Suprapubic skin (tissue), 4 donors: ENCODE measurements around the gene ISG15. TPM values are rescaled to one million over a fixed set of nuclear protein-coding genes. Genes with fewer than 3 reads are reported as not detected.

ENCODE experiments used
- DNase-seq, 2 donors: peaks; one replicate each; pipeline ENCODE4 v3.0.0-alpha.2; 2019; ENCODE audit warnings: low spot score in 2 of 2
- H3K27ac ChIP-seq: fragments of 200-600 bp; sonication (generic); one replicate; pipeline ENCODE4 v1.5.1; 2019
- H3K27me3 ChIP-seq: fragments of 200-600 bp; sonication (generic); one replicate; pipeline ENCODE4 v1.5.1; 2019
- H3K36me3 ChIP-seq: fragments of 200-600 bp; sonication (generic); one replicate; pipeline ENCODE4 v1.5.1; 2019
- H3K4me1 ChIP-seq: fragments of 200-600 bp; sonication (generic); one replicate; pipeline ENCODE4 v1.5.1; 2019
- H3K4me3 ChIP-seq: fragments of 200-600 bp; sonication (generic); one replicate; pipeline ENCODE4 v1.5.1; 2019; ENCODE audit warnings: mild to moderate bottlenecking
- H3K9me3 ChIP-seq: fragments of 200-600 bp; sonication (generic); one replicate; pipeline ENCODE4 v1.5.1; 2019
- EP300 ChIP-seq: sonication (generic); formaldehyde crosslinking; IDR thresholded peaks from one replicate; pipeline ENCODE4 v1.6.1; 2017; ENCODE audit warnings: antibody characterized with exemption
- POLR2A ChIP-seq, 2 donors: fragments of 450-650 bp; IDR thresholded peaks; one replicate each; pipeline ENCODE4 v1.6.1; 2017; ENCODE audit warnings: antibody characterized with exemption in 2 of 2, mild to moderate bottlenecking in 2 of 2, moderate library complexity in 2 of 2
- POLR2AphosphoS5 ChIP-seq, 3 donors: sonication (generic); formaldehyde crosslinking; IDR thresholded peaks; one replicate each; pipeline ENCODE4 v1.6.1; 2017; ENCODE audit warnings: antibody characterized with exemption in 3 of 3
- WGBS: methylation state at CpG from one replicate; pipeline ENCODE4 v1.1.5; 2018; 5-methylcytosine and 5-hydroxymethylcytosine counted together
- total RNA-seq, 4 donors: library from RNA; depleted of rRNA; stranded (reverse); fragments of >200 nt; gene quantifications; one replicate each; pipeline ENCODE4 v1.1.0, GENCODE V29; 2016
- TF ChIP-seq, protein P1 (sequence below), 2 donors: fragments of 200-600 bp in 1 of 2; fragments of 450-650 bp in 1 of 2; sonication (generic) in 1 of 2; IDR thresholded peaks; one replicate each; pipeline ENCODE4 v1.5.1; 2016 to 2019; ENCODE audit warnings: antibody characterized with exemption in 2 of 2, mild to moderate bottlenecking in 1 of 2, moderate library complexity in 1 of 2

The ISG15 gene
- total RNA-seq, 4 donors from 2014 or later, result 5.4 to 10.1 (median 7.9) TPM

DNA sequence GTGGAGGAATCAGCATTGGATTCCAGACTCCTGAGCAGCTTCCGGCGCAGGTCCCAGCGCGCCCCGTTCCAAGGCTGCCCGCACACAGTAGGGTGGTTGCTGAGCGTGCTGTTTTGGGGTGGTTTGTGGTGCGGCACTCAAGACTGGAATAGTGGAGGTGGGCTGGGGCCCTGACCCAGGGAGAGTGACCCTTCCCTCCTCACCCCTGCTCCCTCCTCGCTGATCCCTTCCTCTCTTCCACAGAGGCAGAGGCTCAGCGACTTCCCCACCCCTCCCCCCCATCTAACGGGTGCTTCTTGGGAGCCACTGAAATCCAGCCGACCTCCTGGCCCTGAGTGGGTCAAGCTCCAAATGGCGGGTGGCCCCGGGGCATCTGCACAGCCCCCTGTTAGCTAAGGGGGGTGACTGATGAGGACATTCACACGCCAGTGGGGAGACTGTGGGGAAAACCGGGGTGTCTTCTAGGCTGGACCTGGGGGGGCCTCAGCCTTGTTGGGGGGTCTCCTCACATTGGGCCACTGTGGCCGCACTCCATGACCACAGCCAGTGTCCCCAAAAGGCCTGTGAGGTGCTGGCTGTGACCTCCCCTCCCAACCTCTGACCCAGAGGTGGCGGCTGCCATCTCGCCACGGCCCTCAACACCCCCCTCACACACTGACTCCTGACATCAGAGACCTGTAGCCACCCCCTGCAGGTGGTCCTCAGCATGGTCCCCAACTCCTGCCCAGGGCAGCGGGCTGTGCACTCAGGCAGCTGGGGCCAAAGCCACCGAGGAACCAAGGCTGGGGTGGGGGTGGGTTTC lies 9.5 kb upstream of the ISG15 start:
- 64% methylated on average over 13 of the region's 22 CpGs for WGBS
- Histone ChIP-seq H3K4me3 (no peak overlapping the region), H3K4me1 (peaks cover 70% of the 10 kb centered on the region), H3K36me3 (no peaks in the 10 kb centered on the region), H3K27me3 (peaks cover 66% of the 10 kb centered on the region), H3K9me3 (no peaks in the 10 kb centered on the region), H3K27ac (no peak overlapping the region)
- TF ChIP-seq, protein P1, sequence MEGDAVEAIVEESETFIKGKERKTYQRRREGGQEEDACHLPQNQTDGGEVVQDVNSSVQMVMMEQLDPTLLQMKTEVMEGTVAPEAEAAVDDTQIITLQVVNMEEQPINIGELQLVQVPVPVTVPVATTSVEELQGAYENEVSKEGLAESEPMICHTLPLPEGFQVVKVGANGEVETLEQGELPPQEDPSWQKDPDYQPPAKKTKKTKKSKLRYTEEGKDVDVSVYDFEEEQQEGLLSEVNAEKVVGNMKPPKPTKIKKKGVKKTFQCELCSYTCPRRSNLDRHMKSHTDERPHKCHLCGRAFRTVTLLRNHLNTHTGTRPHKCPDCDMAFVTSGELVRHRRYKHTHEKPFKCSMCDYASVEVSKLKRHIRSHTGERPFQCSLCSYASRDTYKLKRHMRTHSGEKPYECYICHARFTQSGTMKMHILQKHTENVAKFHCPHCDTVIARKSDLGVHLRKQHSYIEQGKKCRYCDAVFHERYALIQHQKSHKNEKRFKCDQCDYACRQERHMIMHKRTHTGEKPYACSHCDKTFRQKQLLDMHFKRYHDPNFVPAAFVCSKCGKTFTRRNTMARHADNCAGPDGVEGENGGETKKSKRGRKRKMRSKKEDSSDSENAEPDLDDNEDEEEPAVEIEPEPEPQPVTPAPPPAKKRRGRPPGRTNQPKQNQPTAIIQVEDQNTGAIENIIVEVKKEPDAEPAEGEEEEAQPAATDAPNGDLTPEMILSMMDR (IDR thresholded peaks at IDR 0.05), result no peak
- TF ChIP-seq EP300 (no peak), POLR2A (IDR thresholded peaks at IDR 0.05) (no peak), POLR2AphosphoS5 (IDR thresholded peaks at IDR 0.05) (no peak)
- DNase-seq, result no peak

DNA sequence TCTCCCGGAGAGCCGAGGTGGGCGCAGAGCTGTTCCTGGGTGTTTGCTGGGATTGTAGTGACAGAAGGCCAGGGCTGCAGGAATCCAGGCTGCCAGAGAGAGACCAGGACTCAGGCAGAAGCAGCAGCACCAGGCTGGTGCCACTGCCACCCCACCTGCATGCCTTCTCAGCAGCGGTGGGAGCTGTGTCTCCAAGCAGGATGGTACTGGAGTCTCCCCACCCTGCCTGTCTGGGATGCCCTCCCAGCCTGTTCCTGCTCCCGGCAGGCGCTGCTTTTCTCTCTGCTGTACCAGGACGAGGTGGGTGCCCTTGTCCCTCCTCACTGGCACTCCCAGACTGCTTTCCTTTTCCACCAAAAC lies 8.9 kb upstream of the ISG15 start:
- no peak for TF ChIP-seq EP300
- TF ChIP-seq, protein P1 (IDR thresholded peaks at IDR 0.05), result no peak
- TF ChIP-seq POLR2AphosphoS5 (IDR thresholded peaks at IDR 0.05), result no peak
- no peak for TF ChIP-seq POLR2A (IDR thresholded peaks at IDR 0.05)
- no peaks in the 10 kb centered on the region for H3K9me3 ChIP-seq
- DNase-seq, result no peak
- H3K27ac ChIP-seq, result no peak overlapping the region
- H3K36me3 ChIP-seq, result no peaks in the 10 kb centered on the region
- H3K4me1 ChIP-seq, result peaks cover 65% of the 10 kb centered on the region
- H3K4me3 ChIP-seq, result no peak overlapping the region
- 14% methylated on average over 1 of the region's 7 CpGs for WGBS
- H3K27me3 ChIP-seq, result peaks cover 60% of the 10 kb centered on the region

DNA sequence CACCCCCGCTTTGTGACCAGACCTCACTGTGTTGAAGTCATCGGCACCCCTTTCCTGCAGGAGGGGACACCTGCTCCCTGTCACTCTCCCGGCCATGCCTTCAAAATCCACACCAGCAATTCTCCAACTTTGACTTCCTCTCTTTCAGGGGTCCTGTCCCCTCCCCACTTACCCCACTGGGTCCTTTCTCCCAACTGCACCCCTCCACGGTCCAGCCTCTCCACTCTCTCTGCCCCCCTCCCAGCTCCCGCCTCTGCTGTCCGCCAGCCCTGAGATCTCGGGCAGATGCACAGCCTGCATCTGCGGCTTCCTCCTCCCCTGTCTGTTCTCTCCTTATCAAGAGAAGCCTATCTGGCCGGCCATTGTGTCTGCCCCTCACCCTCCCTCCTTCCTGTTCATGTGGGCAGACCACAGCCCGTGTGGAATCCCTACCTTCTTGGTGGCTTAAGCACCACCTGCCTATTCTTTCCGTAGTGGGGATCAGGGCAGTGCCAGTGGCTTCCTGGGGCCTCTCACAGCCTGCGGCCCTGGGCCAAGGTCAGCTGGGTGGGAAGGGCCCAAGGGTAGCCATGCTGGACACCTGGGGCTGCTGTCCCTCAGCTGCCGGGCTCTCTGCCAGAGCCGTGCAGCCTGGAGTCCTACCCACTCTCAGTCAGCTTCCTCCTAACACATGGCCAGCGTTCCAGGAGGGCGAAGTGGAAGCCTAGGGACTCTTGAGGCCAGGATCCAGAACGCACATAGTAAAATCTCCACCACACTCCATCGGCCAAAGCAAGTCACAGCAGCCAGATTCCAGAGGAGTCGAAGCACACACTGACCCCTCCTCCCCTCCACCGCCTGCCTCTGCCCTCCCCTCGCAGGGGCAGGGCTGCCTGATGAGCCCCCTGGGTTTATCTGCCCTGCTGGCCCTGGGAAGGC lies 8.3 kb upstream of the ISG15 start:
- Histone ChIP-seq H3K27me3 (peaks cover 53% of the 10 kb centered on the region), H3K27ac (no peak overlapping the region), H3K36me3 (no peaks in the 10 kb centered on the region), H3K4me1 (peaks cover 58% of the 10 kb centered on the region), H3K4me3 (no peak overlapping the region), H3K9me3 (no peaks in the 10 kb centered on the region)
- 55% methylated on average over 14 of the region's 21 CpGs for WGBS
- DNase-seq, result peak in 1 of 2 donors; percentile 75
- TF ChIP-seq POLR2AphosphoS5 (IDR thresholded peaks at IDR 0.05) (no peak), POLR2A (IDR thresholded peaks at IDR 0.05) (no peak), EP300 (no peak)
- TF ChIP-seq, protein P1 (IDR thresholded peaks at IDR 0.05), result no peak

DNA sequence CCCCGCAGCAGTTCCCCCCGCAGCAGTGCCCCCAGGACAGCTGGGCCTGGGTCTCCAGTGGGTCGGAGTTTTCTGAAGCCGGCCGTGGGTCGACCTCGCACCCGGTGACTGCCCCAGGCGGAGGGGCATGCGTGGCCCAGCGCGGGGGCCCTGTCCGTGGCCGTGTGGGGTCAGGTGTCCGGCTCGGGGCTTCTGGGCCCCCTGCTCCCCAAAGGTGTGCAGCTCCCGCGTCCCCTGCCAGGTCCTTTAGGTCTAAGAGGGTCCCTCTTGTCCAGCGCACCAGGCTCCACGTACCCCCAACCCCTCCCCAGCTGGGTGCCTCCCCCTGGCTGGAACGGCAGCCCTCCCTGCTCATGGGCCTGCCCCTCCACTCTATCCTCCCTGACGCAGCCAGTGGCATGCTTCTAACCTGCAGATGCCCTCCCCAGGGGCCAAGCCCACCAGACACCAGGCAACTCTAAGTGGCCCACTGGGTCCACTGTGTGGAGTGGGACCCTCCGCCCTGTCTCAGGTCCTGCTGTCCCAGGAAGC lies 7.5 kb upstream of the ISG15 start:
- DNase-seq, result peak; percentile 61 to 72
- Histone ChIP-seq H3K27me3 (peaks cover 45% of the 10 kb centered on the region), H3K27ac (no peak overlapping the region), H3K9me3 (no peaks in the 10 kb centered on the region), H3K4me3 (no peak overlapping the region), H3K36me3 (no peaks in the 10 kb centered on the region), H3K4me1 (peaks cover 50% of the 10 kb centered on the region)
- no peak for TF ChIP-seq EP300
- TF ChIP-seq POLR2AphosphoS5 (IDR thresholded peaks at IDR 0.05), result no peak
- TF ChIP-seq POLR2A (IDR thresholded peaks at IDR 0.05), result no peak
- TF ChIP-seq, protein P1 (IDR thresholded peaks at IDR 0.05), result no peak
- no CpG with 5 or more reads among the region's 23 CpGs for WGBS
